ENCODE results near the gene TMEM108.

- TF ChIP-seq, protein P1, sequence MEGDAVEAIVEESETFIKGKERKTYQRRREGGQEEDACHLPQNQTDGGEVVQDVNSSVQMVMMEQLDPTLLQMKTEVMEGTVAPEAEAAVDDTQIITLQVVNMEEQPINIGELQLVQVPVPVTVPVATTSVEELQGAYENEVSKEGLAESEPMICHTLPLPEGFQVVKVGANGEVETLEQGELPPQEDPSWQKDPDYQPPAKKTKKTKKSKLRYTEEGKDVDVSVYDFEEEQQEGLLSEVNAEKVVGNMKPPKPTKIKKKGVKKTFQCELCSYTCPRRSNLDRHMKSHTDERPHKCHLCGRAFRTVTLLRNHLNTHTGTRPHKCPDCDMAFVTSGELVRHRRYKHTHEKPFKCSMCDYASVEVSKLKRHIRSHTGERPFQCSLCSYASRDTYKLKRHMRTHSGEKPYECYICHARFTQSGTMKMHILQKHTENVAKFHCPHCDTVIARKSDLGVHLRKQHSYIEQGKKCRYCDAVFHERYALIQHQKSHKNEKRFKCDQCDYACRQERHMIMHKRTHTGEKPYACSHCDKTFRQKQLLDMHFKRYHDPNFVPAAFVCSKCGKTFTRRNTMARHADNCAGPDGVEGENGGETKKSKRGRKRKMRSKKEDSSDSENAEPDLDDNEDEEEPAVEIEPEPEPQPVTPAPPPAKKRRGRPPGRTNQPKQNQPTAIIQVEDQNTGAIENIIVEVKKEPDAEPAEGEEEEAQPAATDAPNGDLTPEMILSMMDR (conservative IDR thresholded peaks at IDR 0.05; ENCODE audit: low read length): no peak
- no peak for TF ChIP-seq EZH2phosphoT487 (IDR thresholded peaks at IDR 0.05; ENCODE audit: borderline replicate concordance, low read depth, low read length)
These were observed 98.2 kb downstream of the TMEM108 start for GRCh38 chr3:133136114-133137041.
